ENCODE measurements around the gene RBMS3. TPM values are rescaled to one million over a fixed set of nuclear protein-coding genes. Genes with fewer than 3 reads are reported as not detected.

The RBMS3 gene
- total RNA-seq, 1 experiment from 2014 or later, result 5.9 TPM

- no TSS peak for BruUV-seq (replicated peaks)
- no peak for TF ChIP-seq EZH2 (IDR thresholded peaks at IDR 0.05; ENCODE audit: borderline replicate concordance, low read depth, low read length, poor library complexity, severe bottlenecking)
- TF ChIP-seq, protein P1, sequence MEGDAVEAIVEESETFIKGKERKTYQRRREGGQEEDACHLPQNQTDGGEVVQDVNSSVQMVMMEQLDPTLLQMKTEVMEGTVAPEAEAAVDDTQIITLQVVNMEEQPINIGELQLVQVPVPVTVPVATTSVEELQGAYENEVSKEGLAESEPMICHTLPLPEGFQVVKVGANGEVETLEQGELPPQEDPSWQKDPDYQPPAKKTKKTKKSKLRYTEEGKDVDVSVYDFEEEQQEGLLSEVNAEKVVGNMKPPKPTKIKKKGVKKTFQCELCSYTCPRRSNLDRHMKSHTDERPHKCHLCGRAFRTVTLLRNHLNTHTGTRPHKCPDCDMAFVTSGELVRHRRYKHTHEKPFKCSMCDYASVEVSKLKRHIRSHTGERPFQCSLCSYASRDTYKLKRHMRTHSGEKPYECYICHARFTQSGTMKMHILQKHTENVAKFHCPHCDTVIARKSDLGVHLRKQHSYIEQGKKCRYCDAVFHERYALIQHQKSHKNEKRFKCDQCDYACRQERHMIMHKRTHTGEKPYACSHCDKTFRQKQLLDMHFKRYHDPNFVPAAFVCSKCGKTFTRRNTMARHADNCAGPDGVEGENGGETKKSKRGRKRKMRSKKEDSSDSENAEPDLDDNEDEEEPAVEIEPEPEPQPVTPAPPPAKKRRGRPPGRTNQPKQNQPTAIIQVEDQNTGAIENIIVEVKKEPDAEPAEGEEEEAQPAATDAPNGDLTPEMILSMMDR (conservative IDR thresholded peaks at IDR 0.05; ENCODE audit: low read depth, low read length), result no peak
- Histone ChIP-seq H3K27me3 (replicated peaks; ENCODE audit: insufficient read depth, low read depth, low read length, poor library complexity) (no peaks in the 10 kb centered on the region), H3K36me3 (ENCODE audit: insufficient read depth, low read length, poor library complexity, severe bottlenecking) (no peaks in the 10 kb centered on the region), H3K9me3 (ENCODE audit: low read depth, low read length, poor library complexity, severe bottlenecking) (no peaks in the 10 kb centered on the region), H3K4me1 (ENCODE audit: insufficient read depth, low read length, poor library complexity, severe bottlenecking) (no peaks in the 10 kb centered on the region), H3K4me3 (ENCODE audit: low read depth, low read length, poor library complexity, severe bottlenecking) (no peak overlapping the region), H3K27ac (ENCODE audit: low read depth, low read length, poor library complexity, severe bottlenecking) (no peak overlapping the region)
- ChIA-PET CTCF (no interaction called here), POLR2A (ENCODE audit: low non-redundant PET) (no interaction called here)
- intact Hi-C loops (cut with micrococcal nuclease; ENCODE audit: unreplicated experiment), result no loop called here
- no peak for DNase-seq (ENCODE audit: low spot score)
Observed at GRCh38 chr3:29708884-29709283, 428.0 kb downstream of the RBMS3 start.

DNA sequence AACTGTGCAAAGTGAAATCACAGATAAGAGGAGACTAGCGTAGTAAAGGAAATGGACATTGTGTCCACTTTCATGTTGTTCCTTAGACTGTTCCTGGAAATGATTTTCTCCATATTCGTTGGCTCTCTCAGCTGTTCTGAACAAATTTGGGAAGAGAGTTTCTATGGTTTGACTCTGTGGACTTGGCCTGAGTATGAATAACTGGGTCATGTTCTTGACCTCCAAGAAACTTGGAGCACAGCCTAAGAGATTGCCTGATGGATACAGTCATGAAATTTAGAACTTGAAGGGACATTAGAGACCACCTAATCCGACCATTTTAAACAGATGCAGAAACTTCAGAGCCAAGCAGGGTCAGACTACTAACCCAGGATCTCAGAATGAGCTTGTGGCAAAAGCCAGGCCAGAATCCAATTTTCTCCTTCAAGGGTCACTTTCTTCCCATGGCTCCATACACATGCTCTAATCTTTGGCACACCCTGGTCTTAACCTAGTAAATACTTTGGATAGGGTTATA lies 430.4 kb downstream of the RBMS3 start:
- TF ChIP-seq, protein P1 (conservative IDR thresholded peaks at IDR 0.05; ENCODE audit: low read depth, low read length), result no peak
- TF ChIP-seq EZH2 (IDR thresholded peaks at IDR 0.05; ENCODE audit: borderline replicate concordance, low read depth, low read length, poor library complexity, severe bottlenecking), result no peak
- Histone ChIP-seq H3K9me3 (ENCODE audit: low read depth, low read length, poor library complexity, severe bottlenecking) (no peaks in the 10 kb centered on the region), H3K36me3 (ENCODE audit: insufficient read depth, low read length, poor library complexity, severe bottlenecking) (no peaks in the 10 kb centered on the region), H3K4me1 (ENCODE audit: insufficient read depth, low read length, poor library complexity, severe bottlenecking) (no peaks in the 10 kb centered on the region), H3K27me3 (replicated peaks; ENCODE audit: insufficient read depth, low read depth, low read length, poor library complexity) (no peaks in the 10 kb centered on the region), H3K27ac (ENCODE audit: low read depth, low read length, poor library complexity, severe bottlenecking) (no peak overlapping the region), H3K4me3 (ENCODE audit: low read depth, low read length, poor library complexity, severe bottlenecking) (no peak overlapping the region)
- no peak for DNase-seq (ENCODE audit: low spot score)
- CTCF ChIA-PET, result no interaction called here
- POLR2A ChIA-PET (ENCODE audit: low non-redundant PET), result no interaction called here
- BruUV-seq (replicated peaks), result no TSS peak
- intact Hi-C loops (cut with micrococcal nuclease; ENCODE audit: unreplicated experiment), result no loop called here

DNA sequence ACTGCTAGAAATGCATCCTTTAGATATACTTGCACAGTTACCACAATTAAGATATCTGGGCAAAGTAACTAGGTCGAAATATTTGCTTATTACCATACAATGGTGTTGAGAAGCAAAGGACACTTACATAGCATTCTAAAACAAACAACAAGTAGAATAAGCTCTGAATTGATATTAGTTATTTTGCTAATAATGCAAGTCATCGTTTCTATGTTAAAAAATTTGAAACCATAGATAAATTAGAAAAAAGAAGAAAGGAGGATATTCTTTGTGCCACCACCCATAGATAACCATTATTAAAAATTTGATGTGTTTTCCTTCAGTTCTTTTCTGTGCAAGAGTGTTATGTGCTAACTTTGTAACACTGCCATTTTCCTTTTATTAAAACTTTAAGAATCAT lies 435.3 kb downstream of the RBMS3 start:
- H3K4me1 ChIP-seq (ENCODE audit: insufficient read depth, low read length, poor library complexity, severe bottlenecking), result peaks cover 12% of the 10 kb centered on the region
- POLR2A ChIA-PET (ENCODE audit: low non-redundant PET), result no interaction called here
- BruUV-seq (replicated peaks), result no TSS peak
- intact Hi-C loops (cut with micrococcal nuclease; ENCODE audit: unreplicated experiment), result no loop called here
- CTCF ChIA-PET, result no interaction called here
- H3K36me3 ChIP-seq (ENCODE audit: insufficient read depth, low read length, poor library complexity, severe bottlenecking), result no peaks in the 10 kb centered on the region
- H3K9me3 ChIP-seq (ENCODE audit: low read depth, low read length, poor library complexity, severe bottlenecking), result no peaks in the 10 kb centered on the region
- no peak overlapping the region for H3K27ac ChIP-seq (ENCODE audit: low read depth, low read length, poor library complexity, severe bottlenecking)
- H3K27me3 ChIP-seq (replicated peaks; ENCODE audit: insufficient read depth, low read depth, low read length, poor library complexity), result no peaks in the 10 kb centered on the region
- DNase-seq (ENCODE audit: low spot score), result no peak
- no peak for TF ChIP-seq EZH2 (IDR thresholded peaks at IDR 0.05; ENCODE audit: borderline replicate concordance, low read depth, low read length, poor library complexity, severe bottlenecking)
- no peak overlapping the region for H3K4me3 ChIP-seq (ENCODE audit: low read depth, low read length, poor library complexity, severe bottlenecking)

GRCh38 chr3:29718661-29719065 lies 437.8 kb downstream of the RBMS3 start:
- Histone ChIP-seq H3K4me3 (ENCODE audit: low read depth, low read length, poor library complexity, severe bottlenecking) (no peak overlapping the region), H3K9me3 (ENCODE audit: low read depth, low read length, poor library complexity, severe bottlenecking) (no peaks in the 10 kb centered on the region), H3K36me3 (ENCODE audit: insufficient read depth, low read length, poor library complexity, severe bottlenecking) (no peaks in the 10 kb centered on the region), H3K27me3 (replicated peaks; ENCODE audit: insufficient read depth, low read depth, low read length, poor library complexity) (no peaks in the 10 kb centered on the region), H3K4me1 (ENCODE audit: insufficient read depth, low read length, poor library complexity, severe bottlenecking) (peaks cover 15% of the 10 kb centered on the region), H3K27ac (ENCODE audit: low read depth, low read length, poor library complexity, severe bottlenecking) (no peak overlapping the region)
- intact Hi-C loops (cut with micrococcal nuclease; ENCODE audit: unreplicated experiment), result no loop called here
- no peak for DNase-seq (ENCODE audit: low spot score)
- BruUV-seq (replicated peaks), result no TSS peak
- CTCF ChIA-PET, result no interaction called here
- POLR2A ChIA-PET (ENCODE audit: low non-redundant PET), result interaction anchor here (0.7 kb wide), 1 partner anchor 579 kb away, joined by 3 read pairs; no protein-coding TSS in a partner anchor
- TF ChIP-seq EZH2 (IDR thresholded peaks at IDR 0.05; ENCODE audit: borderline replicate concordance, low read depth, low read length, poor library complexity, severe bottlenecking), result no peak
- TF ChIP-seq, protein P1 (conservative IDR thresholded peaks at IDR 0.05; ENCODE audit: low read depth, low read length), result no peak

Measured in A673 (cell line).